Kidney (tissue), 14 donors: Measurements from ENCODE around the gene TREML1. TPM values are rescaled to one million over a fixed set of nuclear protein-coding genes. Genes with fewer than 3 reads are reported as not detected.

ENCODE experiments used
- DNase-seq, 5 donors: peaks; one replicate each; pipeline ENCODE4 v3.0.0-alpha.2; 2013 to 2020
- FAIRE-seq: peaks from 2 replicates; lab custom pipeline; 2012; peaks lifted over from hg19 to GRCh38; lab: Jason Lieb, UNC
- H3K27ac ChIP-seq, 2 donors: one replicate each; pipeline ENCODE4 v1.7.0; 2013; ENCODE audit warnings: low read depth in 2 of 2, low read length in 2 of 2, inconsistent platforms in 1 of 2
- H3K27me3 ChIP-seq: one replicate; pipeline ENCODE4 v1.7.1; 2013; ENCODE audit warnings: low read length, inconsistent platforms; ENCODE audit not compliant: control insufficient read depth, insufficient read depth
- H3K36me3 ChIP-seq, 3 donors: one replicate each; pipeline versions ENCODE4 v1.7.0 to v1.7.1; 2013; ENCODE audit warnings: low read length in 3 of 3, control low read depth in 1 of 3, inconsistent platforms in 1 of 3; ENCODE audit not compliant: insufficient read depth in 3 of 3, control insufficient read depth in 2 of 3
- H3K4me1 ChIP-seq, 3 donors: one replicate each; pipeline versions ENCODE4 v1.7.0 to v1.7.1; 2013; ENCODE audit warnings: low read length in 3 of 3, inconsistent platforms in 1 of 3, low read depth in 1 of 3; ENCODE audit not compliant: control insufficient read depth in 2 of 3, insufficient read depth in 2 of 3
- H3K4me3 ChIP-seq, 3 donors: one replicate each; pipeline versions ENCODE4 v1.7.0 to v1.8.1; 2013; ENCODE audit warnings: low read length in 3 of 3, control low read depth in 1 of 3, inconsistent platforms in 1 of 3
- H3K9ac ChIP-seq, 3 donors: one replicate each; pipeline versions ENCODE4 v1.7.0 to v1.7.1; 2013; ENCODE audit warnings: low read length in 3 of 3, control low read depth in 1 of 3, inconsistent platforms in 1 of 3
- H3K9me3 ChIP-seq, 3 donors: one replicate each; pipeline versions ENCODE4 v1.7.0 to v1.7.1; 2013; ENCODE audit warnings: low read length in 3 of 3, control low read depth in 1 of 3, inconsistent platforms in 1 of 3; ENCODE audit not compliant: control insufficient read depth in 2 of 3, insufficient read depth in 1 of 3
- CTCF ChIP-seq: IDR thresholded peaks from 3 replicates; pipeline ENCODE4 v1.5.1; 2012; ENCODE audit warnings: mild to moderate bottlenecking, moderate library complexity, borderline replicate concordance; ENCODE audit not compliant: insufficient read depth; ENCODE audit errors: extremely low read depth
- intact Hi-C: fragments of 100-400 bp; cut with DNase I; formaldehyde crosslinking; loops from one replicate; pipeline ENCODE4 v1.11.1; 2022
- polyA plus RNA-seq: library from polyadenylated mRNA; stranded (reverse); fragments of 350-450 nt; fragmentation: Illumina TruSeq; extraction: RNeasy Lipid Tissue Mini Kit (QIAGEN cat#74804); gene quantifications from one replicate; pipeline ENCODE4 v1.2.3, GENCODE V29; 2014; ENCODE audit warnings: low read depth, low replicate concordance; ENCODE audit not compliant: insufficient read depth
- total RNA-seq: library from RNA; stranded (reverse); fragmentation: NEBNext Ultra II Directional; extraction: Animal tissue kit (Norgen Biotek cat#: 25700); gene quantifications from one replicate; pipeline ENCODE4 v1.2.1, GENCODE V29; 2021
- donor health status: control.
- donor health status: control.
- donor health status: control.
- donor health status: control.
- donor health status: control.
- donor health status: DM: yes; HTN: yes; CAD: no.
- donor health status: Normal renal cell carcinoma (clear cell type).

TREML1 gene
- total and polyA plus RNA-seq, 2 donors from 2014 or later = 1.0 TPM; not detected in 1

DNA sequence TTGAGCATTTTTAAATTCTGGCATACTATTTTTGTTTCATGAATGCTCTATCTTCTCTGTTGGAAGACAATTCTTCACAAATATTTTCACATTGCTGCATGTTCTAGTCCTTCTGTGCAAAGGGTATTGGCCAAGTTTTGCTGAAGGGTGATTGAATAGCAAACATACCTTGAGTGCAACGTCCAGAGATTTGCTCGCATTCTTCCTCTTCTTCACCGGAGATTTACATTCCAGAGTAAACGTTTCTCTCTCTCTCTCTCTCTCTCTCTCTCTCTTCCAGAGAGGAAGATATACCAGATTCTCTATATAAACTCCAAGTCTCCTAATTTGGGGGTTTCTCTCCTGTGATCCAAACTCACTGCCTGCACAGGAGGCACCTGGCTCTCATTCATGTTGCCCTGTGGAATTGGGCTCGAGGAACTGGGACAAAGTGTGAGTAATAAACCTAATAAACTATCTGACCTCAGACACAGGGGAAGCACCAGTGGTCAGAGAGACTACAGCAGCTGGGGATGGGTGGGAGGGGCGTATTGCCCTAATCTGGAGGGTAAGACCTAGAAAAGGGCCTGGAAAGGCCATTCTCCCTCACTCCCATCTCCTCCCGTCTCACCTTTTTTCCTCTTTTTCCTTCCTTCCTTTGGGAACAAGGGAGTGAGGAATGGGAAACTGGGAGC is 1.1 kb upstream of the TREML1 start:
- no peak for TF ChIP-seq CTCF
- H3K27me3 ChIP-seq = no peaks in the 10 kb centered on the region
- H3K9me3 ChIP-seq = no peaks in the 10 kb centered on the region
- H3K4me1 ChIP-seq = peaks cover 0 to 3% (median 0%) of the 10 kb centered on the region in 3 donors
- DNase-seq (no peak), FAIRE-seq (no peak)
- H3K27ac ChIP-seq = no peak overlapping the region
- H3K36me3 ChIP-seq = no peaks in the 10 kb centered on the region
- H3K4me3 ChIP-seq = no peak overlapping the region
- intact Hi-C loops = no loop called here
- H3K9ac ChIP-seq = no peak overlapping the region

DNA sequence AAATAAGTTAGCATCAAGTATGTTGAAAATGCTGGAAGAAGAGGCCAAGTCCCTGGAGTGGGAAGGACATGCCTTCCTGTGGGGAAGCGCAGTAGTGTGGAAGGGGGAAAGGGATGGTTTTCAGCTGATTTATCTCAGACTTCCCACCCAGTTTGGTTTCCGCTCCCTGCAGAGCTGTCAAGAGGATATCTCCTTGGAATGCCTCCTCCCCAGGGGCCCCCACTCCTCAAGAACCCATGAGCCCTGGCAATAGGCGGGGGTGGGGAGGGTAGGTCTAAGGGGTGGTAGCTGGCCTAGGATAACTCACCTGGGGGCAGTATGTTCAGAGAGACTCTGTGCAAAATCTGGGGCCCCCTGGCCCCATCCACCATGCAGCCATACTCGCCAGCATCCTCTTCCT is 696 bp downstream of the TREML1 start:
- intact Hi-C loops = no loop called here
- H3K9ac ChIP-seq = no peak overlapping the region
- no peaks in the 10 kb centered on the region for H3K4me1 ChIP-seq
- H3K27me3 ChIP-seq = no peaks in the 10 kb centered on the region
- no peaks in the 10 kb centered on the region for H3K9me3 ChIP-seq
- TF ChIP-seq CTCF = no peak
- DNase-seq (no peak), FAIRE-seq (no peak)
- H3K36me3 ChIP-seq = peaks cover 0 to 3% (median 0%) of the 10 kb centered on the region in 3 donors
- H3K27ac ChIP-seq = no peak overlapping the region
- H3K4me3 ChIP-seq = no peak overlapping the region

GRCh38 chr6:41150671-41151070 is 3.5 kb downstream of the TREML1 start:
- intact Hi-C loops = no loop called here
- FAIRE-seq (no peak), DNase-seq (no peak)
- Histone ChIP-seq H3K9me3 (no peaks in the 10 kb centered on the region), H3K36me3 (peaks cover 0 to 3% (median 0%) of the 10 kb centered on the region in 3 donors), H3K27ac (no peak overlapping the region), H3K4me1 (no peaks in the 10 kb centered on the region), H3K4me3 (no peak overlapping the region), H3K9ac (no peak overlapping the region), H3K27me3 (no peaks in the 10 kb centered on the region)
- no peak for TF ChIP-seq CTCF
